Measurements from ENCODE around the gene XRRA1.
"Not testable (repeated sequence)": the region's sequence is repeated elsewhere in the genome, so short reads cannot be mapped to it uniquely, and the experiment has no call there.

The XRRA1 gene, protein sequence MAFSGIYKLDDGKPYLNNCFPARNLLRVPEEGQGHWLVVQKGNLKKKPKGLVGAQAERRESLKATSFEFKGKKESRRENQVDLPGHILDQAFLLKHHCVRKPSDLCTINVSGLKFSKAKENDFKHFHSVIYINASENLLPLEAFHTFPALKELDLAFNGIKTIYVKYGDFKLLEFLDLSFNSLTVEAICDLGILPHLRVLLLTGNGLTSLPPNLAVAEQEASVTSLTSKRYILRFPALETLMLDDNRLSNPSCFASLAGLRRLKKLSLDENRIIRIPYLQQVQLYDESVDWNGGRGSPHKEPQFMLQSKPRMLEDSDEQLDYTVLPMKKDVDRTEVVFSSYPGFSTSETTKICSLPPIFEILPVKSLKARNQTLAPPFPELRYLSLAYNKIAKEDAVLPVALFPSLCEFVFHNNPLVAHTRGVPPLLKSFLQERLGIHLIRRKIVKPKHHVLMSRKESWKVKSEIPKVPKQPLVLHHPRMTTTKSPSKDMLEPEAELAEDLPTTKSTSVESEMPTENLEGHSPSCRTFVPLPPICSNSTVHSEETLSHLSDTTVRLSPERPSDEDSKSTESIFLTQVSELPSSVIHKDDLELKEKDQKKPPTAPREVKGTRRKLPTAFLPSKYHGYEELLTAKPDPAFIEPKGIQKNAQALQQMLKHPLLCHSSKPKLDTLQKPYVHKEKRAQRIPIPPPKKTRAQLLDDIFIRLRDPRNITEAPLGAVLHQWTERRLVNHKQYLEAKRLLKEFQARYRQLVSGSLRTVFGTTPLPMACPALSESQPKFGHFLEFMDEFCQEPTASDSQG

DNA sequence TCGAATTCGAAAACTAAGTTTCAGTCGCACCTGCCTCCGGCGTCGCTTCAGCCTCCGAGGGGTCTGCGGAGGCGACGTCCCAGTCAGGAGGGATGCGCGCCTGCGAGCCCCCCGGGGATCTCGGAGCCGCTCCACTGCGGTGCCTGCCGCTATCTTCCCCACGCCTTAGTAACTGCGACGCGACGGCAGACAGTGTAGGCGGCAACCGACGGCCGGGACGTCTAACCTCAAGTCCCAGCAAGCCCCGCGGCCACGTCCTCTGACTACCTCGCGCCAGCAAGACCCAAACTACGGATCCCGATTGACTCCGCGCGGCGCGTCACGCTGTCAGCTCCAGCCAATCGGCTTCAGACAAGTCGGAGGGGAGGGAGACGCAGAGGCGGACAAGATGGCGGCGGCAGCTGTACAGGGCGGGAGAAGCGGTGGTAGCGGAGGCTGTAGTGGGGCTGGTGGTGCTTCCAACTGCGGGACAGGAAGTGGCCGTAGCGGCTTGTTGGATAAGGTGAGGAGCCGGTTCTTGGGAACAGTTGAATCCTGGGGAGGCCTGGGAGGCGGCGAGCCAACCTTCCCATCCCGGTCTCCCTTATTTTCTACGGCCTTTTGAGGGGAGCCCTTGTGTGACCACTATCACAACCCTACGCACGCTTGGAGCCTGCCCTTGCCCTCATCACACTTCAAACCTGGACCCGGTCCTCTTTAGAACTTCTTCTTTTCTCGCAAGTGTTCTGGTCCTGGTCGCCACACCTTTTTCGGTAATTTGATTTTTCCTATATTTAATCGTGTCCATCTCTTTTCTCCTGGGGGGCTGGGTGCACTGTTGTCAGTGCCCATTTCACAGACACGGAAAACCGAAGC, at the start of gene XRRA1, which contains the start of gene SPCS2:
TSS of gene XRRA1 (minus strand) at position 194 of the 855 bp plus-strand sequence. CDS start 8,213 bp downstream, outside the sequence.
TSS of gene SPCS2 (plus strand) at position 369 of the 855 bp plus-strand sequence. CDS start at position 389, 20 bp downstream.
- DNase-seq: peak; percentile 96

GRCh38 chr11:74992852-74993251, 44.0 kb upstream of the XRRA1 start:
- no peak for DNase-seq

DNA sequence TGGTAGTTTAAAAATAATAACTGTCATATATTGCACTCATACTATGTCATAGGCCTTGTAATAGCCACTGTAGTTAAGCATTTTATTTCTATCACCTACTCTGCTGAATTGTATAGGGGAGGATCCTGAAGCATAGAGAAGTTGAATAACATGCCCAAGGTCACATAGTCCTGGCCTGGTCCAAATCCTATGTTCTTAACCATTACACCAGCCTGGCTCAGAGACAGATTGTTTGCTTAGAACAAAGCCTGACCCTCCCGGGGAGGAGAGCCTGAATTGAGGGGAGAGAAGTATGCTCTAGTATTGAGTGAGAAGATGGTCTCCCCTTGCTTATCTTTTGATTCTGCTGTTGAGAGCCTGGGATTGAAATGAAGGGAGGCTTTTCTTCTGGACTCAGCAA, 42.0 kb upstream of the XRRA1 start:
- DNase-seq: no peak

DNA sequence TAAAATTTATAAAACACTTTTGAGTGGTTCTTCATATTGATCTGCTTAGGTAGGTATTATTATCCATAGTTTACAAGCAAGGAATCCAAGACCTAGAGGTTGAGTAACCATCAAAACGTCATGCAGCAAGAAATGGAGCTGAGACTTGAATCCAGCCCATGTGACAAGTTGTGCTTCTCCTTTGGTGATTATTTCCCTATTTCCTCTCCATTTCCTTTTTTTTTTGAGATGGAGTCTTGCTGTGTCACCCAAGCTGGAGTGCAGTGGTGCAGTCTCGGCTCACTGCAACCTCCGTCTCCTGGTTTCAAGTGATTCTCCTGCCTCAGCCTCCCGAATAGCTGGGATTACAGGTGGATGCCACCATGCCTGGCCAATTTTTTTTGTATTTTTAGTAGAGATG, 41.3 kb upstream of the XRRA1 start:
- not testable (repeated sequence) for DNase-seq

DNA sequence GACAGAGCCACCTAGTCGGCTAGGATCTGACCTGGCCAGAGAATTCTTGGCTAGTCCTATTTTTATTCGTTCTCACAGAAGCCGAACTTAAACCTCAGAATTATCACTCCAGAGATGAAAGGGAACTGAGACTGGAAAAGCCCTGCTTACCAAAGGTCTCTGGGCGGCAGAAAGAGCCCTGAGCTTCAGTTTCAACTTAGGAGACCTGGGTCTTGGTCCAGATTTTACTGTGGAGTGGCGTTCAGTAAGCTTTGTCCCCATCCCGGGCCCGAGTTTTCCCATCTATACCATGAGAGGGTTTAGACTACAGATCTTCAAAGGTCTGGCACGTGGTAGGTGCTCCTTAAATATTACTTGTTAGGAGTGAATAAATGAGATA, 40.4 kb upstream of the XRRA1 start:
- DNase-seq: no peak

DNA sequence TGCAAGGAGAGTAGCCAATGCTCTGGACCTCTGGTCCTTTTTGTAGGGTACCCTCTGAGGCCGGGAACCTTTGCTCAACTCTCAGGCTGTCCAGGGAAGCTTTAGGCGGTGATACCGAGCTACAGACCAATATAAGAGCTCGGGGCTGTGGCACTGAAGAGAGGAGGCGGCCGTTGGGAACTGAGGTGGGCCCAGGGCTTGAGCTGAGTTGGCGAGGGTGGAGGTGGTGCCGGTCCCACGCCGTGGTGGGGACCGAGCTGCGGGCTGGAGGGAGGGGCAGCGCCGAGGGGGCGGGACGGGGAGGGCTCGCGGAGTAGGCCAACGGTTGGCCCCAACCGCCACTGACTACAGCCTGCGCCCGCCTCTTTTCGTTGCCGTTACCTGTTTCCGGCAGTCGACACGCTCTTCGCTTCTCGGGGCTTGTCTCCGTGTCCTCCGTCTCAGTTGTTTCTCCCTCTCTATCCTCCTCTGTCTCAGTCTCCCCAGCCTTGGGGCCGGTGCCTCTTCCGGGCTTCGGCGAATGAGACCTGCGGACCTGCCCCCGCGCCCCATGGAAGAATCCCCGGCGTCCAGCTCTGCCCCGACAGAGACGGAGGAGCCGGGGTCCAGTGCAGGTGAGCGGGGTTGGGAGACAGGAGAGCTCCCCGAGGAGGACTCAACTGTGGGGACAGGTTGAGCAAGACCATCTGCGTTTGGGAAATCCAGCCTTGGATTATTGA, 39.8 kb upstream of the XRRA1 start, which contains the start of gene NEU3:
TSS of gene NEU3 (plus strand) at position 393 of the 719 bp plus-strand sequence. CDS start at position 521, 128 bp downstream.
- DNase-seq: peak; percentile 47

GRCh38 chr11:74984730-74985129, 35.8 kb upstream of the XRRA1 start:
- no peak for DNase-seq

GRCh38 chr11:74984070-74984469, 35.2 kb upstream of the XRRA1 start:
- no peak for DNase-seq

DNA sequence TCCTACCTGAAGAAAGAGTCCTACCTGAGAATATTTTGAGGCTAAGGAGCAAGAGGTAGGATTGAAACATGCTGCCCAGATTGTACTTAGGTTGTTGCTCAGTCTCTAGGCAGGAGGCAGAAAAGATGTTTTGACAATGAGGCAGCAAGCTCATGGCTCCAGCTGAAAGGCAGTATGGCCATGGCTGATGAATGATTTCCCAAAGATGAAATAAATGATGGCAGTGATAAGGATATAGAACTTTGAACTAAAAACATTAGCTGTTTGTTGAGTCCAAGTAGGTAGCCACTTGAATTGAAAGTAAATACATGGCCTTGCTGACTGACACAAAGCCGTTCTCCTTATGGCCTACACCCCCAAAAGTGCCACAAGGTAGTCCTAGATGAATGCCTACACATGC, 33.0 kb upstream of the XRRA1 start:
- no peak for DNase-seq

DNA sequence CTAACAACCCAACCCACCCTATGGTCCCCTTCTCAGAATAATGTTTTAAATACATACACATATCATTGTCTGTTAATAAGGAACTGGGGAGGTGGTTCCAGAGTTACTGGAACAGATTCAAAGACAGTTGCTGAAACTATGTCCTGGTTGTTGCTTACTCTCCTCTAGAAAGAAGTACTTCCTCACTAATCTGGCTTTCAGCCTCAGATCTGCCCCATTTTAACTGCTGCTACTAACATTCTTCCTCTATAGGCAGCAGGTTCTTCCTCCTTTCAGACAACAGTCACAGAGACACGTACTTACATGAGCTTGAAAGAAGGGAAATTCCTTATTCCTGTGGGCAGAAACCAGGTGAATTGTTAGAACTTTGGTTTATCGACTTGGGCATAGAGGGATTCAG, 31.7 kb upstream of the XRRA1 start:
- no peak for DNase-seq

DNA sequence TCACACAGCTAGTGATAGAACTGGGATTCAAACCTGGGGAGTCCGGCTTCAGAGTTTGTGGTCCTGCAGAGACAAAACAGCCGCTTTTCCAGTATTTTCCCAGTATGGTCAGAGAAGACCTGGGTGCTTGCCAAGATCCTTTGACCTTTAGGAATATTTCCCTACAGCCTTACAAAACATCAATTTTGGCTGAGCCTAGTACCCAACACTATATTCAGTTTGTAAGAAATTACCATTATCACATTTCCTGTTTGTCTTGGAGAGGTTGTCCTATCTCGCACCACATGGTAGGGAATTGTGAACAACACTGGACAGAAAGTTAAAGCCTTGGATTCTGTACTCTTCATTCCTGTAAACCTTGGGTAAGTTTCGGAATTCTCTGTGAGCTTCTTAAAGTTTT, 29.1 kb upstream of the XRRA1 start:
- no peak for DNase-seq

- DNase-seq: no peak
Measured at GRCh38 chr11:74971424-74971823, 22.5 kb upstream of the XRRA1 start.

DNA sequence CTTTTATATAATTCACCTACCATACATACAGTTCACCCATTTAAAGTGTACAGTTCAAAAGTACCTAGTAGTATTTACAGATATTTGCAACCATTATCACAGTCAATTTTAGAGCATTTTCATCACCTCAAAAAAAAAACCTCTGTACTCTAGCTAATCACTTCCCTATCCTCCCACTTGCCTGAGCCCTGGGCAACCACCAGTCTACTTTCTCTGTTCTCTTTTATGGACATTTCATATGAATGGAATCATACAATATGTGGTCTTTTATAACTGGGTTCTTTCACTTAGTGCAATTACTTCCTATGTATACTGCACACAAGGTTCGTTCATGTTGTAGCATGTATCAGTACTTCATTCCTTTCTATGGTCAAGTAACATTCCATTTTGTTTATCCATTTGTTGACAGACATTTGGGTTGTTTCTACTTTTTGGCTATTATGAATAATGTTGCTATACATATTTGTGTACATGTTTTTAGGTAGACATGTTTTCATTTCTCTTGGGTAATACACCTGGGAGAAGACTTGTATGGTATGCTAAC, 22.0 kb upstream of the XRRA1 start:
- no peak for DNase-seq

DNA sequence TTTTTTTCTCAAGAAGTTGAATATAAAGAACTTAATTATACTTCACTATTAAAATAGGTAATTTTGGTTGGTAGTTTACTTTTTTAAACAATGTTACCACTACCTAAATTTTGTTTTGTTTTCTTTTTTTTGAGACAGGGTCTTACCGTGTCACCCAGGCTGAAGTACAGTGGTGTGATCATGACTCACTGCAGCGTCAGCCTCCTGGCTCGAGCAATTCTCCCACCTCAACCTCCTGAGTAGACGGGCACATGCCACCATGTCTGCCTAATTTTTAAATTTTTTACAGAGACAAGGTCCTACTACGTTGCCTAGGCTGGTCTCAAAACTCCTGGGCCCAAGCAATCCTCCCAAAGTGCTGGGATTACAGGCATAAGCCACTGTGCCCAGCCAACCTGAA, 17.8 kb upstream of the XRRA1 start:
- no peak for DNase-seq

DNA sequence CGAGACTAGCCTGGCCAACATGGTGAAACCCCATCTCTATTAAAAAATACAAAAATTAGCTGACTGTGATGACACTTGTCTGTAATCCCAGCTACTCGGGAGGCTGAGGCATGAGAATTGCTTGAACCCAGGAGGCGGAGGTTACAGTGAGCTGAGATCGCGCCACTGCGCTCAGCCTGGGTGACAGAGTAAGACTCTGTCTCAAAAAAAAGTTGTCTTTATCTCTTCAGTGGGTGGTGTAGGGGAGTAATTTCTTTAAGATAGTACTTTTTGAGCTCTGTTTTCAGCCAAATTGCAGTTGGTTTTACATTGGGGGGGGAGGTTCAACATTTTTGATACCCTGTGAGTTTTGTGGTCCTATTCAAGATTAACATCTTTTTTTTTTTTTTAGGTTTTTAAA, 11.2 kb upstream of the XRRA1 start:
- DNase-seq: not testable (repeated sequence)

GRCh38 chr11:74957937-74958629, 9.2 kb upstream of the XRRA1 start:
- no peak for DNase-seq

DNA sequence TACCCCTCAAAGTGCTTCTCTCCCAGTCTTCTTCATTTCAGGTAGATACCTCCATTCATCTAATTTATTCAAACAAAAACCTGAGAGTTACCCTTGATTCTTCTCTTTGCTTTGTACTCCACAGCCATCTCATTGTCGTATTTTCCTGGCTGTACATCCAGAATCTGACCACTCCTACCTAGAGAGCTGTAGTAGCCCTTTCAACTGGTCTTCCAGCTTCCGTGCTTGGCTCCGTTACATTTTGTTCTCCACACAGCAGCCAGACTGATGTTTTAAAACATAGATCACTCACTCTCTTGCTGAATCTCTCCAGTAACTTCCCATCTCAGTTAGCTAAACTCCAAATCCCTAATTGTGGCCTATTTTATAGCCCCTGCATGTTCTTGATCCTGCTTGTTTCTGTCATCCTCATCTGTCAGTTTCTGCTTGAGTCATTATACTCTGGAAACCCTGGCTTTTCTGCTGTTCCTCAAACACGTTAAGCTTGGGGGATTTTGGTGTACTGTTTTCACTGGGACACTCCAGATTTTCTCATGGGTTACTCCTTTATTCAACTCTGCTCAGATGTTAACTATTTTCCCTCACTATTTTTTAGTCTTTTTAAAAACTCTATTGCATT, 7.6 kb upstream of the XRRA1 start:
- DNase-seq: no peak

DNA sequence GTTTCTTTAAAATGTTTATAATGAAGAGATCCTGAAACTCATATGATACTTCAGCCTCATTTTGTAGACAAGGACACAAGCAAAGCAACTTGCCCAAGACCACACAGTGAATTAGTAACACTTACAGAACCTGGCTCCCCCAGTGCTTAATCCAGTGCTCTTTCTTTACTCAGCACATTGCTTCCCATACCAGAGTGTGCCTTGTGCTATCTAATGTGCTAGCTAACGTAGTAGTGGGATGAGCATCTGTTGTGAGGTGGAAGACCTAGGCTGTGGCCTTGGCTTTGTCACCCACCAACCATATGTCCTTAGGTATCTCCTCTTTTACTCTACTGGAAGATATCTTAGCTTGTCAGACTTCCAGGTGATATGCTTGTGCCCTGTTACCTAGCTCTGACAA, 5.3 kb upstream of the XRRA1 start:
- DNase-seq: no peak

GRCh38 chr11:74953451-74953850, 4.6 kb upstream of the XRRA1 start:
- DNase-seq: no peak

DNA sequence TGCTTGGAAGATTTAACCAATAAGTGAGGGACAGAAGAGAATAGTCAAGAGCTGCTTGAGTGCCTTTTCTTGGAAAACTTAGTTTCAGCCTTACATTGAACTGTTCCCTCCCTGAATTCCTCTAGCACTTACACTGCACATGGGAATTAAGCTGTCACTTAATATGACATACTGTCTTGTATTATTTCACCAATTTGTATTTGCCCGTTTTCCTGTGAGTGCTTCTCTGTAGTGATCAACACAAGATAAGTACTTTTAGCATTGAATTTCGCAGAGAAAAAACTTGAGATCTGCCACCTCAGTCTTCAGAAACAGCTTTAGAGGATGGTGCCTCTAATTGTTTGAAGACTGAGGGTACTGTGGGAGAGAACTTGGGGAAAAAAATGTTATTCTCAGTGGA, 3.9 kb upstream of the XRRA1 start:
- no peak for DNase-seq

DNA sequence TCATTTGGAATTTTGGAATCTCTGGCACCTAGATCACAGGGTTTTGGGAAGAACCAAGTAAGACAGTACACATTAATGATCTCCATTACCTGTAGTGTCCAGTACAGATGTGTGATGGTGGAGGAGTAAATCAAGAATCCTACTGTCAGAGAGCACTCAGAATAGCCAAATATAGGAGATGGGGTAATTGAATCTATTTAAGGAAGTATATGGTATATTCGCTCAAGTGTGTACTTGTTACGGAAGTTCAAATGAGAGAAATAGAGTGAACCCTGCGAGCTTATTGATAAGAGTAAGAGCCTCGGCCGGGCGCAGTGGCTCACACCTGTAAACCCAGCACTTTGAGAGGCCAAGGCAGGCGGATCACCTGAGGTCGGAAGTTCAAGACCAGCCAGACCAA, 2.3 kb upstream of the XRRA1 start:
- no peak for DNase-seq

All from DMS153 (cell line).